K562 (cell line): ENCODE measurements around the gene SEC22C. TPM values are rescaled to one million over a fixed set of nuclear protein-coding genes. Genes with fewer than 3 reads are reported as not detected.

Source experiments
- CBX1 ChIP-seq: sonication (generic); IDR thresholded peaks from 2 replicates; pipeline ENCODE4 v1.6.1; 2016; ENCODE audit warnings: antibody characterized with exemption, low read depth, mild to moderate bottlenecking
- FOXP1 ChIP-seq: sonication (generic); formaldehyde crosslinking; IDR thresholded peaks from 2 replicates; pipeline ENCODE4 v1.8.0; 2022; ENCODE audit warnings: mild to moderate bottlenecking, missing genetic modification reagents
- HDAC1 ChIP-seq, 2 experiments: fragments of 450-650 bp; IDR thresholded peaks; 2 replicates each; pipeline ENCODE4 v1.6.1; 2016 to 2017; ENCODE audit warnings: inconsistent platforms in 1 of 2, mild to moderate bottlenecking in 1 of 2, moderate library complexity in 1 of 2
- KDM2B ChIP-seq: fragments of 250-450 bp; sonication (Bioruptor Pico); IDR thresholded peaks from 2 replicates; pipeline ENCODE4 v1.8.0; 2021; ENCODE audit warnings: mild to moderate bottlenecking, moderate library complexity
- OTX1 ChIP-seq: fragments of 450-650 bp; formaldehyde crosslinking; IDR thresholded peaks from 2 replicates; pipeline ENCODE4 v1.4.0; 2022; ENCODE audit warnings: mild to moderate bottlenecking
- RAD21 ChIP-seq, 2 experiments: fragments of 250-450 bp in 1 of 2; fragments of 450-650 bp in 1 of 2; sonication (Bioruptor Pico) in 1 of 2; formaldehyde crosslinking in 1 of 2; IDR thresholded peaks in 1 of 2; conservative IDR thresholded peaks in 1 of 2; 2 replicates each; pipeline versions ENCODE4 v1.4.0 to v1.8.0; 2020 to 2022; ENCODE audit warnings: mild to moderate bottlenecking in 2 of 2, moderate library complexity in 1 of 2
- RBFOX2 ChIP-seq: fragments of 200-400 bp; formaldehyde crosslinking; IDR thresholded peaks from 2 replicates; pipeline ENCODE4 v1.6.1; 2017; ENCODE audit warnings: low read depth, mild to moderate bottlenecking, low read length, moderate library complexity
- RBM14 ChIP-seq: fragments of 200-400 bp; formaldehyde crosslinking; IDR thresholded peaks from 2 replicates; pipeline ENCODE4 v1.6.1; 2018; ENCODE audit warnings: low read depth, mild to moderate bottlenecking, low read length, moderate library complexity, borderline replicate concordance; ENCODE audit not compliant: insufficient read depth
- SMAD3 ChIP-seq: fragments of 450-650 bp; formaldehyde crosslinking; conservative IDR thresholded peaks from 2 replicates; pipeline ENCODE4 v1.4.0; 2020; ENCODE audit warnings: mild to moderate bottlenecking
- SNAPC5 ChIP-seq: fragments of 250-450 bp; sonication (Bioruptor Pico); IDR thresholded peaks from 2 replicates; pipeline ENCODE4 v1.8.0; 2021; ENCODE audit warnings: moderate library complexity, mild to moderate bottlenecking, inconsistent platforms
- TEAD2 ChIP-seq: fragments of 450-650 bp; IDR thresholded peaks from 2 replicates; pipeline ENCODE4 v1.6.1; 2016; ENCODE audit warnings: missing genetic modification characterization, control low read depth, missing compliant biosample characterization
- THAP7 ChIP-seq: fragments of 250-450 bp; sonication (Bioruptor Pico); IDR thresholded peaks from 2 replicates; pipeline ENCODE4 v1.5.0; 2021
- U2AF1 ChIP-seq: fragments of 200-400 bp; formaldehyde crosslinking; optimal IDR thresholded peaks from 2 replicates; pipeline ENCODE3; 2017; ENCODE audit warnings: mild to moderate bottlenecking, low read depth, low read length, moderate library complexity
- ZNF239 ChIP-seq: fragments of 250-450 bp; sonication (Bioruptor Pico); IDR thresholded peaks from 2 replicates; pipeline ENCODE4 v1.4.0; 2020; ENCODE audit warnings: mild to moderate bottlenecking
- ZNF384 ChIP-seq: IDR thresholded peaks from 2 replicates; pipeline ENCODE4 v1.6.1; 2012; ENCODE audit warnings: low read depth, low read length, improper control_type of control experiment
- ZNF717 ChIP-seq: fragments of 250-450 bp; sonication (Bioruptor Pico); IDR thresholded peaks from 2 replicates; pipeline ENCODE4 v1.5.0; 2021
- ZNF740 ChIP-seq, 3 experiments: fragments of 200-800 bp in 1 of 3; sonication (Bioruptor generic) in 1 of 3; sonication (generic) in 1 of 3; formaldehyde crosslinking in 1 of 3; IDR thresholded peaks; 2 replicates each; pipeline versions ENCODE4 v1.6.1 to v1.8.0; 2016 to 2022; ENCODE audit warnings: mild to moderate bottlenecking in 2 of 3, missing compliant biosample characterization in 2 of 3, missing genetic modification characterization in 2 of 3, missing genetic modification reagents in 1 of 3
- polyA plus RNA-seq, 8 experiments: library from polyadenylated mRNA; depleted of rRNA in 4 of 8; stranded (reverse) in 5 of 8; unstranded in 3 of 8; fragments of >200 nt; fragmentation: Nextera tagmentation in 2 of 8; fragmentation: Illumina TruSeq in 1 of 8; extraction: Ambion mirVana in 2 of 8; extraction: Trizol in 1 of 8; gene quantifications; 2 replicates each; pipeline versions ENCODE4 v1.2.1 to v1.2.3, GENCODE V29; 2011 to 2014; ENCODE audit warnings: inconsistent platforms in 1 of 8, missing spikeins in 1 of 8
- total RNA-seq, 7 experiments: library from RNA; depleted of rRNA in 6 of 7; stranded (reverse); fragments of >200 nt in 6 of 7; fragmentation: Illumina TruSeq in 2 of 7; extraction: Trizol in 2 of 7; gene quantifications; 2 replicates each; pipeline versions ENCODE4 v1.2.1 to v1.2.3, GENCODE V29; 2011 to 2021; ENCODE audit warnings: low replicate concordance in 1 of 7
- TF ChIP-seq, protein P1 (sequence below), 2 experiments: fragments of 450-650 bp; conservative IDR thresholded peaks; 2 replicates each; pipeline ENCODE4 v1.6.1; 2017; ENCODE audit warnings: mild to moderate bottlenecking in 2 of 2, moderate library complexity in 2 of 2
- TF ChIP-seq, protein P2 (sequence below): sonication (generic); formaldehyde crosslinking; IDR thresholded peaks from 2 replicates; pipeline ENCODE4 v1.8.1; 2023; ENCODE audit warnings: missing genetic modification reagents, mild to moderate bottlenecking, borderline replicate concordance

Gene SEC22C
- total and polyA plus RNA-seq, 9 of the 15 experiments (the other 6 are each of a cell fraction or from before 2014, with no cell fraction given): 35.6 to 68.4 (median 50.7) TPM

- TF ChIP-seq SNAPC5 (CRISPR knock-in tag) (no peak), ZNF384 (0 out of 2 replicates have a peak, but pooled peaks have one; percentile 34), ZNF740 (CRISPR knock-in tag; IDR thresholded peaks at IDR 0.05) (no peak), ZNF740 (tag; IDR thresholded peaks at IDR 0.05) (no peak), ZNF239 (CRISPR knock-in tag) (no peak), KDM2B (CRISPR knock-in tag) (no peak), HDAC1 (IDR thresholded peaks at IDR 0.05) (peak in 1 of 2 experiments; percentile 57; a peak in 2 of 4 replicates), OTX1 (CRISPR knock-in tag) (no peak), CBX1 (no peak), SMAD3 (CRISPR knock-in tag) (no peak), RAD21 (CRISPR knock-in tag; conservative IDR thresholded peaks at IDR 0.05 in 1 of 2, IDR thresholded peaks at IDR 0.05 in 1 of 2) (no peak), RBM14 (no peak), RBFOX2 (peak; percentile 76), U2AF1 (no peak), FOXP1 (CRISPR knock-in tag) (peak; percentile 47), THAP7 (CRISPR knock-in tag) (no peak), TEAD2 (no peak), ZNF717 (CRISPR knock-in tag) (no peak)
- TF ChIP-seq, protein P1, sequence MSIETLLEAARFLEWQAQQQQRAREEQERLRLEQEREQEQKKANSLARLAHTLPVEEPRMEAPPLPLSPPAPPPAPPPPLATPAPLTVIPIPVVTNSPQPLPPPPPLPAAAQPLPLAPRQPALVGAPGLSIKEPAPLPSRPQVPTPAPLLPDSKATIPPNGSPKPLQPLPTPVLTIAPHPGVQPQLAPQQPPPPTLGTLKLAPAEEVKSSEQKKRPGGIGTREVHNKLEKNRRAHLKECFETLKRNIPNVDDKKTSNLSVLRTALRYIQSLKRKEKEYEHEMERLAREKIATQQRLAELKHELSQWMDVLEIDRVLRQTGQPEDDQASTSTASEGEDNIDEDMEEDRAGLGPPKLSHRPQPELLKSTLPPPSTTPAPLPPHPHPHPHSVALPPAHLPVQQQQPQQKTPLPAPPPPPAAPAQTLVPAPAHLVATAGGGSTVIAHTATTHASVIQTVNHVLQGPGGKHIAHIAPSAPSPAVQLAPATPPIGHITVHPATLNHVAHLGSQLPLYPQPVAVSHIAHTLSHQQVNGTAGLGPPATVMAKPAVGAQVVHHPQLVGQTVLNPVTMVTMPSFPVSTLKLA (conservative IDR thresholded peaks at IDR 0.05): no peak
- TF ChIP-seq, protein P2, sequence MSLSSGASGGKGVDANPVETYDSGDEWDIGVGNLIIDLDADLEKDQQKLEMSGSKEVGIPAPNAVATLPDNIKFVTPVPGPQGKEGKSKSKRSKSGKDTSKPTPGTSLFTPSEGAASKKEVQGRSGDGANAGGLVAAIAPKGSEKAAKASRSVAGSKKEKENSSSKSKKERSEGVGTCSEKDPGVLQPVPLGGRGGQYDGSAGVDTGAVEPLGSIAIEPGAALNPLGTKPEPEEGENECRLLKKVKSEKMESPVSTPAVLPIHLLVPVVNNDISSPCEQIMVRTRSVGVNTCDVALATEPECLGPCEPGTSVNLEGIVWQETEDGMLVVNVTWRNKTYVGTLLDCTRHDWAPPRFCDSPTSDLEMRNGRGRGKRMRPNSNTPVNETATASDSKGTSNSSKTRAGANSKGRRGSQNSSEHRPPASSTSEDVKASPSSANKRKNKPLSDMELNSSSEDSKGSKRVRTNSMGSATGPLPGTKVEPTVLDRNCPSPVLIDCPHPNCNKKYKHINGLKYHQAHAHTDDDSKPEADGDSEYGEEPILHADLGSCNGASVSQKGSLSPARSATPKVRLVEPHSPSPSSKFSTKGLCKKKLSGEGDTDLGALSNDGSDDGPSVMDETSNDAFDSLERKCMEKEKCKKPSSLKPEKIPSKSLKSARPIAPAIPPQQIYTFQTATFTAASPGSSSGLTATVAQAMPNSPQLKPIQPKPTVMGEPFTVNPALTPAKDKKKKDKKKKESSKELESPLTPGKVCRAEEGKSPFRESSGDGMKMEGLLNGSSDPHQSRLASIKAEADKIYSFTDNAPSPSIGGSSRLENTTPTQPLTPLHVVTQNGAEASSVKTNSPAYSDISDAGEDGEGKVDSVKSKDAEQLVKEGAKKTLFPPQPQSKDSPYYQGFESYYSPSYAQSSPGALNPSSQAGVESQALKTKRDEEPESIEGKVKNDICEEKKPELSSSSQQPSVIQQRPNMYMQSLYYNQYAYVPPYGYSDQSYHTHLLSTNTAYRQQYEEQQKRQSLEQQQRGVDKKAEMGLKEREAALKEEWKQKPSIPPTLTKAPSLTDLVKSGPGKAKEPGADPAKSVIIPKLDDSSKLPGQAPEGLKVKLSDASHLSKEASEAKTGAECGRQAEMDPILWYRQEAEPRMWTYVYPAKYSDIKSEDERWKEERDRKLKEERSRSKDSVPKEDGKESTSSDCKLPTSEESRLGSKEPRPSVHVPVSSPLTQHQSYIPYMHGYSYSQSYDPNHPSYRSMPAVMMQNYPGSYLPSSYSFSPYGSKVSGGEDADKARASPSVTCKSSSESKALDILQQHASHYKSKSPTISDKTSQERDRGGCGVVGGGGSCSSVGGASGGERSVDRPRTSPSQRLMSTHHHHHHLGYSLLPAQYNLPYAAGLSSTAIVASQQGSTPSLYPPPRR (CRISPR knock-in tag): no peak
These were observed 9.4 kb upstream of the SEC22C start (continued) for GRCh38 chr3:42590989-42591756.
